ENCODE results near the gene CPNE7.
"Not testable (repeated sequence)": the region's sequence is repeated elsewhere in the genome, so short reads cannot be mapped to it uniquely, and the experiment has no call there.

The CPNE7 gene

DNA sequence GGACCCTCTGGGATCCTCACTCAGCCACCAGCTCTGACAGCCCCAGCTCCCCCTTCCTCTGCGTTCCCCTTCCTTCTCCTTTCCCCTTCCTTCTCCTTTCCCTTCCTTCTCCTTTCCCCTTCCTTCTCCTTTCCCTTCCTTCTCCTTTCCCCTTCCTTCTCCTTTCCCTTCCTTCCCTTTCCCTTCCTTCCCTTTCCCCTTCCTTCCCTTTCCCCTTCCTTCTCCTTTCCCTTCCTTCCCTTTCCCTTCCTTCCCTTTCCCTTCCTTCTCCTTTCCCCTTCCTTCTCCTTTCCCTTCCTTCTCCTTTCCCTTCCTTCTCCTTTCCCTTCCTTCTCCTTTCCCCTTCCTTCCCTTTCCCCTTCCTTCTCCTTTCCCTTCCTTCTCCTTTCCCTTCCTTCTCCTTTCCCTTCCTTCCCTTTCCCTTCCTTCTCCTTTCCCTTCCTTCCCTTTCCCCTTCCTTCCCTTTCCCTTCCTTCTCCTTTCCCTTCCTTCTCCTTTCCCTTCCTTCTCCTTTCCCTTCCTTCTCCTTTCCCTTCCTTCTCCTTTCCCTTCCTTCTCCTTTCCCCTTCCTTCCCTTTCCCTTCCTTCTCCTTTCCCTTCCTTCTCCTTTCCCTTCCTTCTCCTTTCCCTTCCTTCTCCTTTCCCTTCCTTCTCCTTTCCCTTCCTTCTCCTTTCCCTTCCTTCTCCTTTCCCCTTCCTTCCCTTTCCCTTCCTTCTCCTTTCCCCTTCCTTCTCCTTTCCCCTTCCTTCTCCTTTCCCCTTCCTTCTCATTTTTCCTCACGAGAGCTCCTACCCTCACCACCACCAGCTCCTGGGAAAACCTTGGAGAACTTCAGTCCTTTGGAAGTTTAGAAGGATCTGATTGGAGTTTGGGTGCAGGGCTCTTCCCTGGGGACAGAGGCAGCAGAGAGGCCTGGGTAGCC lies 59.2 kb downstream of the CPNE7 start:
- not testable (repeated sequence) for DNase-seq

DNA sequence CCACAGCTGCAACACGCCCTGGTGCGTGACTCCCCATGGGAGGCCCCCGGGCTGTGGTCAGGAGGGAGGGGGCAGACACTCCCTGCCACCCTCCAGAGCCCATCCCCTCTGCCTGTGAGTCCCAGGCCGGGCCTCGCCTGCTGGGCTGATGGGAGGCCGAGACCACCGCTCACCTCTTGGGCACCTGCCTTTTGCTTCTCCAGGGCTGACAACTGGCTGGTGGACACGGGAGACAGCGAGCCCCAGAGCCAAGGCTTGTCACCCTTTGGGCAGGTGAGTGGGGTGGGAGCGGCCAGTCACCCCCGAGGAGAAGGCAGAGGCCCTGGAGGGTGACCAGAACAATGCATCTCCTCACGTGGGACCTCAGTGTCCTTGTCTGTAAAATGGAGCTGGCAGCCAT lies 61.1 kb downstream of the CPNE7 start:
- DNase-seq: no peak

DNA sequence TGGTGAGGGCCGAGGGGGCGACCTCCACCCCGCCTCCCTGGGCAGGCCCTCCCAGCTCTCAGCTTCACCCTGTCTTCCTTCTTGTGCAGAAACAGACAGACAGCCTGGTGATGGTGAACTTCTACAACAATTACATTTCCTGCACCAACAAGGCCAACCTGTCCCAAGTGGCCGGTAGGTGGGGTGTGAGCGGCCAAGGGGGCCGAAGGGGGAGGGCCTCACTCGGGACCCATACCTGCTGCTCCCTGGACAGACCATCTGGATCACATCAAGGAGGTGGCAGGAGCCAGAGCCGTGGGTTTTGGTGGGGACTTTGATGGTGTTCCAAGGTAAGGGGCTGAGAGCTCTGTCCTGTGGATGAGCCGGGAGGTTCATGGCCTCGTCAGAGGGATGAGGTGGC lies 61.8 kb downstream of the CPNE7 start:
- DNase-seq: no peak

DNA sequence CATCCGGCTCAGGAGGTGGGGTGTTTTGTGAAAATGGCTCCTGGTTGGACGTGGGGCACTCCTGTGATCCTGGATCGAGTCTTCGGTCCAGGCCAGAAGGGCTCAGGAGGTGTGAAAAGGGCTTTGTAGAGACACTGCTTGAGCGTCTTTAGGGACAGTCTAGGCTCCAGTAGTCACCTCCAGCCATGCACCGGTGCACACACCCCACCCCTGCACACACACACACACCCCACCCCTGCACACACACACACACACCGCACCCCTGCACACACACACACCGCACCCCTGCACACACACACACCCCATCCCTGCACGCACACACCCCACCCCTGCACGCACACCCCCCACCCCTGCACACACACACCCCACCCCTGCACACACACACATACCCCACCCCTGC lies 62.9 kb downstream of the CPNE7 start:
- DNase-seq: no peak

DNA sequence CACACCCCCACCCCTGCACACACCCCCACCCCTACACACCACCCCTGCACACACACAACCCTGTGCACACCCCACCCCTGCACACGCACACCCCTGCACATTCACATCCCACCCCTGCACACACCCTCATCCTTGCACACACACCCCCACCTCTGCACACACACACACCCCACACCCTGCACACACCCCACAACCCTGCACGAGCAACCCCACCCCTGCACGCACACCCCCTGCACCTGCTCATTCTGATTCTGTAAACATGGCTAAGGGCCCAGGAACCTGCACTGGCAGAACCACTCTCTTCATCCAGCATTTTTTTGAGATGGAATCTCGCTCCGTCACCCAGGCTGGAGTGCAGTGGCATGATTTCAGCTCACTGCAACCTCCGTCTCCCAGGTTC lies 63.8 kb downstream of the CPNE7 start:
- DNase-seq: no peak

GRCh38 chr16:89641458-89642119 lies 66.0 kb downstream of the CPNE7 start:
- DNase-seq: no peak

DNA sequence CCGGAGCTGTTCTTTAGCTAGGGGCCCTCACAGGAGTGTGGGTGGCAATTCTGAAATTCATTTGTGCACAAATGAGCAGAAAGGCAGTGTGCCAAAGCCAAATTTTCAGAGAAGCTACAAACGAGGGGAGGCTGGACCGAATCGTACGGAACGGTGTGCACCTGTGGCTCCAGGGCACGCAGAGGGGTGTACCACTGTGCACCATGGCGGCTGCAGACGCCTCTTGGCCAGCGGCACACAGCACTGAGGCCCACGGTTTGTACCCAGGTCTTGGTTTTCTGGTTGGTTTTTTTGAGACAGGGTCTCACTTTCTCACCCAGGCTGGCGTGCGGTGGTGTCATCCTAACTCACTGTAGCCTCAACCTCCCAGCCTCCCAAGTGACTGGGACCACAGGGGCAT lies 67.0 kb downstream of the CPNE7 start:
- no peak for DNase-seq

GRCh38 chr16:89643769-89644300 lies 68.3 kb downstream of the CPNE7 start:
- no peak for DNase-seq

GRCh38 chr16:89645122-89645521 lies 69.6 kb downstream of the CPNE7 start:
- DNase-seq: no peak

DNA sequence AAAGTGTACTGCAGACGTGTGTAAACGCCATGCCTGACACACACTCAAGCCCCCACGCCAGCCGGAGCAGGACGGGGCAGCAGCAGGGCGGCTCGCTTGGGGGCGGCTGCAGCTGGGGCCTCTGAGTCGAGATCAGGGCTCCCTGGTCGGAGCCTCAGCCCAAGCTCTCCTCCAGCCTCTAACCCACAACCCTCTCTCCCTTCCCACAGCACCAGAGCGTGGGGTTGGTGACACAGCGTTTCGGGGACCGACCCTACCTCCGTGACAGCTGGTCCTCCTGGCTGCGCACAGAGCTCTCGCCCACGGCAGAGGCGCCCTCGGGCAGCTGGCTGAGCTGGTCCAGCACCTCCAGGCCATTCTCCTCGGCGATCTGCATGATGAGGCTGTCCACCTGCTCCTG lies 70.7 kb downstream of the CPNE7 start:
- no peak for DNase-seq

Measured in EL (cell line).